HG03342 (cell line): ENCODE measurements around the gene SCO2.

Experiments used
- ATAC-seq: cut with Tn5 transposase; IDR thresholded peaks from one replicate; pipeline ENCODE4 v1.9.1; 2021; ENCODE audit warnings: mild to moderate bottlenecking, moderate library complexity; ENCODE audit not compliant: unreplicated experiment

The SCO2 gene

DNA sequence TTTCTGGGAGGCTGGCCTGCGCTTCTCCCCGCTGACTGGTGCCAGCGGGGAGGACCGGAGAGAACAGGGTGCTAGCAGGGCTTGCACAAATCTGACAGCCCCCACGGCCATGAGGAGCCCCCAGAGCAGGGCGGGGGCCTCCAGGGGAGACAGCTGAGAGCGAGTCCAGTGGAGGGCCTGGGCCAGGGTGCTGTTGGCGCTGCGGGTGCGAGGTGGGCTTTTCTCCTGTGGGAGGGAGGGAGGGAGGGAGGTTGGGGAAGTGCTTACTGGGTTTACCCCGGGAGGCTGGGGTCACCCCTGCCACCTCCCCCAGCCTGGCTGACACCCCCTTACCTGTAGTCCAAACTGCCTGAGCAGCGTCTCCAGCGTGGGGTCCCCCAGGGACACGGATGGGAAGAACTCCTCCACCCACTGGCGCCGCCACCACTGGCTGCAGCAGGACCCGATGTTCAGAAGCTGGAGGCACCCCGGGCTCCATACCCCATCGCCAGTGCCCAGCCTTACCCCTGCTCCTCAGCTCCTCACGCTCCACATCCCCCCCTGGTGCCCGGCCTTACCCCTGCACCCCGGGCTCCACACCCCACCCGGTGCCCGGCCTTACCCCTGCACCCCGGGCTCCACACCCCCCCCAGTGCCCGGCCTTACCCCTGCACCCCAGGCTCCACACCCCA is 21.8 kb downstream of the SCO2 start:
- no peak for ATAC-seq

DNA sequence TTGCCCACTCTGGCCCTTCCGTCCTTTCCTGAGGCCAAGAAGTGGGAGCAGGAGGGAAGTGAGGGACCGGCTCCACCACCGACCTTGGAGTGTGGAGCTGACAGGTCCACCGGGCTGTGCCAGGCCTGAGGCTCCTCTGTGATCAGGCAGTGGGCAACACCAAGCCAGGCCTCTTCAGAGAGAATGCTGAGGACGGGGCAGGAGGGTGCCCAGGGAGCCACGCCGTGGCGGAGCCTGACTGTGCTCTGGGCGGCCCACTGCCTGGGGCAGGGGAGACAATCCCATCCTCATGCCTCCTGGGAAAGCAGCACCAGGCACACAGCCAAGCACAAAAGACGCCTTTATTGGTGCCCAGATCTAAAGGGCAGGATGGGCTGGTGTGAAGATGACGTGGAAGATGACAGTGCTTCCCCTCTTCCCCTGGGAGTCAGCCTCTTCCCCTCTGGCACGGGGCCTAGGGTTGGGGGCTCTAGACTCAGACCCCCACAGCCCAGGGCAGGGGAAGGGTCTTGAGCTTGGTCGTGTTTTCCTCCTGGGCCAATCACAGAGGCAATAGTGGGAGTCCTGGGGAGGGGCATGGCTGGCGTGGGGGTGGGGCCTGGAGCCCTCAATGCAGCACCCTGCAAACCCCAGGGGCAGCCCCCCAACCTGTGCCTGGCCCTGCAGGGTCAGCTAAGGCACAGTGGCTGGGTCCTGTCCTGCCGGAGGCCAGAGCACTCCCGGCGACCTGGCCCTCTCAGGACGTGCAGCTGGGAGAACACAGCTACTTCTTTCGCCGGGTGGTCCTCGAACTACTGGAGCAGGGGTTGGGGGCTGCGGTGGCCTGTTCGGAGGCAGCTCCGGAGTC is 22.5 kb downstream of the SCO2 start:
- ATAC-seq, result no peak

DNA sequence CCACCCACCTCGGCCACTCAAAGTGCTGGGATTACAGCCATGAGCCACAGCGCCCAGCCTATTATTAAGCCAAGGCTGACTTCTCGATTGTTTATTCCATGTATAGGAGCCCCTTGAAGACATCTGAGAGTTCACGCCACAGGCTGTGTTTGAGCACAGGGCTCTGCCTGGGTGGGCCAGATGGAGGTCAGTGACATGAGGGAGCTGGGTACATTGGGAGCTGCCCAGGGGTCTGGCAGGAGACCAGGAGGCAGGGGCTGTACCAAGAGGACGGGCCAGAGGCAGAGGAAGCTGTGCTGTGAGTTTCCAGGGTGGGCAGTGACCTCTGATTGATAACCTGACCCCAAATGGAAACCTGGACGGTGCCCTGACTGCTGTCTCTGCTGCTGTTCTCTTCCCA is 23.3 kb downstream of the SCO2 start:
- ATAC-seq, result no peak

DNA sequence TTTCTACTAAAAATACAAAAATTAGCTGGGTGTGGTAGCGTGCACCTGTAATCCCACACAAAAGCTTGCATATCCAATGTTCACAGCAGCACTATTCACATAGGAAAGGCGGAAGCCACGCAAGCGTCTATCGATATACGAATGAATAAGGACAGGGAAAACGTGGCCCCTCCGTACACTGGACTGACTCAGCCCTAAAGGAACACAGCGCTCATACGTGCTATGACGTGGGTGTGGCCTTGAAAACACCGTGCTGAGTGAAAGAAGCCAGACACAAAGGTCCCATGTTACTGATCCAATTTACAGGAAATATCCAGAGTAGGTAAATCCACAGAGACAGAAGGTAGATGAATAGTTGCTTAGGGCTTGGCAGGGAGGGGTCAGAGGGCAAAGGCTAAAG is 24.9 kb downstream of the SCO2 start:
- ATAC-seq, result no peak

DNA sequence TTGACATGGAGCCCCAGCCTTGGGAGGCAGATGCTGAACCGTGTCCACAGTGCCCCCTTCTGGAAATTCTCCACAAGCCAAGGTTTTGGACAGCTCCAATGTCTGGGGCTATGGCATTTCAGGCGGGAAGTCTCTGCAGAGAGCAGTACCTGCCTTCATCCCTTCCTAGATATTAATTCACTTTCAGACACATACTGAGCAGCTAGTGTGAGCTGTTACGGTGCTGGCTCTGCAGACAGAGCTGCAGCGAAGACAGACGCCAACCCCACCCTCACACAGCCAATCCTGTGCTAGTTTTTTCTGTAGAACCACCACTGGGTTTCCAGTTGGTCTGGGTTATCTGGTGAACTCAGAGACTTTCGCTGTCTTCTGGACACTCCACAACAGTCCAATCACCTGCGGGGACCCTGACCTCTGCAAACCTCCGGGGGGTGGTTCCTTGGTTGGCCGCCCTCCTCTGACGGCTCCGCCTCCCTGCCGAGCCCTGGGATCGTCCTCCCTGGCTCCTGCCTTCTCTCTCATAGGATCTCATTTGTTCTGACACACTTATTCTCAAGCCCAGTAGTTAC is 27.0 kb downstream of the SCO2 start:
- no peak for ATAC-seq

DNA sequence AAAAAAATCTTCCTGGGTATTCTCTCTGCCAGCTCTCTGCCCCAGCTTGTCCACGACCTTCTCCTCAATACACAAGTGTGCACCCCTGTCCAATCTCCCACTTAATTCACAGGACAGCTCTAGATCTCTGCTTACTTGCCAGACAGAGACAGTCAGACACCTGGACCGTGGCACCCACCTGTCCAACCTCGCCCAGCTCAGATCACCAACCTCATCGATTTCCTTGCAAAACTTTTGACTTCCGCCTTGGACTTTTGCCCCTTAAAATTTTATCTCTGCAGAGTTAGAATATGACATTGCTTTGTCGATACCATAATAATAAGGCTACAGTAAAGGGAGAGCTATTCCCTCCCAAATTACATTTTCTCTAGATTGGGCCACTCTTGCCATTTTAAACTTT is 28.3 kb downstream of the SCO2 start:
- no peak for ATAC-seq

DNA sequence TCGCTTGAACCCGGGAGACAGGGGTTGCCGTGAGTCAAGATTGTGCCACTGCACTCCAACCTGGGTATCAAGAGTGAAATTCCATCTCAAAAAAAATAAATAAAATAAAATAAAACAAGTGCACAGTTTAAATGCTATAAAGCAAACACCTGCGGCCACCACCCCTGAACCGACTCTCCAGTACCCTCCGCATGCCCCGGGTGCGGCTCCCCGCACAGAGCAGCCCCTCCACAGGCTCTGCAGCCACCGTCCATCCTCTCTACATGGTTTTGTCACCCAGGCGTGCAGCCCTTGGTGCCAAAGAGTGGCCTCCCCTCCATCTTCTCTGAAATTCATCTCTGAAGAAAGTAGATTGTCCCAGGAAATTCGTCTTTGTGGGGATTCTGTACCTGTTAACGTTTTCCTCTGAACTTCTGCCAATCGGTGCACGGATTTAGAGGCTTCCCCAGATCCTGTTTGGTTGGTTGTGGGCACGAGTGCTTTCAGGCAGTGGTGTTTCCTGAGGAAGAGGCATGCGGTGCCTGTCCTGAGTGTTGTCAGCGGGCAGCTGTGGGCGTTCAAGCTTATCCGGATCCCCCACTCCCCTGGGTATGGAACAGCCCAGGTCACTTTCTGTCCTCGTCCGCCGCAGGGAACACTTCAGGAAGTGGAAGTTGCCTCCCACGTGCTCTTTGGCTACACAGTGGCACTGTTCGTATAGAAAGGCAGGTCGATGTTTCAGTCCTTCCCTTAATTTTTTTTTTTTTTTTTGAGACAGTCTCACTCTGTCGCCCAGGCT is 34.7 kb downstream of the SCO2 start:
- ATAC-seq, result no peak

DNA sequence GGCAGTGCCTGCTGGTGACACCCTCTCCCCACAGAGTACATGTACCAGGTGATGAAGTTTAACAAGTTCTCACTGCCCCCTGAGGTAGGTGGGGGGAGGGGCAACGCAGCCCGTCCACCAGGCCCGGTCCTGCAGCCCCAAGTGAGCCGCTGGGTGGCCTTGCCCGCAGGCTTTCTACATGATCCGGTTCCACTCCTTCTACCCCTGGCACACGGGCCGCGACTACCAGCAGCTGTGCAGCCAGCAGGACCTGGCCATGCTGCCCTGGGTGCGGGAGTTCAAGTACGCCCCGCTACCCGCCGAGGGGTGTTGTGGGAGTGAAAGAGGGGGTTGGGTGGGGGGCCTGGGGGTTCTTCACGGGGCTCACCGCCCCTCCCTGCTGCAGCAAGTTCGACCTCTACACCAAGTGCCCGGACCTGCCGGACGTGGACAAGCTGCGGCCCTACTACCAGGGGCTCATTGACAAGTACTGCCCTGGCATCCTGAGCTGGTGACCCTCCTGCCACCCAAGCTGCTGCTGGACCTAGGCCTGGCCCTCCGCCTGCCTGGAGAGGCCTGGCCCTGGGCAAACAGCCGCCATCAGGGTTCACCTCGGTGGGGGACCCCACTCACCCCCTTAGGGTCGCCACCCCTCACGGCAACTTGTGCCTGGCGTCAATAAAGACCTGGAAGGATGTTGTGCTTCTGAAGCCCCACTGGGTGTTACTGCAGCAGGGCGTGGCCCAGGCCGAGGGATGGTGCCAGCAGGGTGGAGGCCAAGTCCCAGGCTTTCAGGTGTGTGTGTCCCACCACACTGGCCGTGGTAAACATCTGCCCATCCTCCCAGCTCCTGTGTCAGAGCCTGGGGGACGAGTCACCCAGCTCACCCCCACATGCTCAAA is 35.8 kb downstream of the SCO2 start:
- ATAC-seq, result no peak

DNA sequence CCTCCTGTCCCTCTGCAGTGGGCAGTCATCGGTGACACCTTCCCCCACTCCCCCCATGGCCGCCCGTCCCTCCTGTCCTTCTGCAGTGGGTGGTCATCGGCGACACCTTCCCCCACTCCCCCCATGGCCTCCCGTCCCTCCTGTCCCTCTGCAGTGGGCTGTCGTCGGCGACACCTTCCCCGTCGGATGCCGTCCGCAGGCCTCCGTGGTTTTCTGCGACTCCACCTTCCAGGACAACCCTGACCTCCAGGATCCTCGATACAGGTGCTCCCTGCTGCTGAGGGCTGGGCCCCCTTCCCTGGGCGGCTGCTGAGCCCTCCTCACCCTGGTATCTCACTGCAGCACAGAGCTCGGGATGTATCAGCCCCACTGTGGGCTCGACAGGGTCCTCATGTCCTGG is 36.5 kb downstream of the SCO2 start:
- ATAC-seq, result no peak

DNA sequence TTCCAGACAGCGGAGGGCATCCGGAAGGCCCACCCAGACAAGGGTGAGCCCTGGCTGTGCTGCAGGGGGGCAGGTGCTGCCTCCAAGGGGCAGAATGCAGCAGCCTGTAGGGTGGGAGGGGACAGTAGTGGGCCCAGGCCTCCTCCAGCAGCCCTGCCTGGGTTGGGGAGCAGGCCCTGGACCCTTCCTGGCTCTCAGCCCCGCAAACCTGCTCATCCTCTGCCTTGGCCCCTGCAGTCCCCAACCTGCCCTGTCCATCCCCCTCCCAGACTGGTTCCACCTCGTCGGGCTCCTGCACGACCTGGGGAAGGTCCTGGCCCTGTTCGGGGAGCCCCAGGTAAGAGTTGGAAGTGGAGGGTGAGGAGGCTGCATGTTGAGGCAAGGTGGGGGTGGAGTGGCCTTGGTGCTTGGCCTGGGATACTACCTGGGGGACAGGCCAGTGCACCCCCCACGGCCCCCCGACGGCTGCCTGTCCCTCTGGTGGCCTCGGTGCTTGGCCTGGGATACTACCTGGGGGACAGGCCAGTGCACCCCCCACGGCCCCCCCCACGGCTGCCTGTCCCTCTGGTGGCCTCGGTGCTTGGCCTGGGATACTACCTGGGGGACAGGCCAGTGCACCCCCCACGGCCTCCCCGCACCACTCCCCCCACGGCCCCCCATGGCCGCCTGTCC is 37.3 kb downstream of the SCO2 start:
- ATAC-seq, result no peak

DNA sequence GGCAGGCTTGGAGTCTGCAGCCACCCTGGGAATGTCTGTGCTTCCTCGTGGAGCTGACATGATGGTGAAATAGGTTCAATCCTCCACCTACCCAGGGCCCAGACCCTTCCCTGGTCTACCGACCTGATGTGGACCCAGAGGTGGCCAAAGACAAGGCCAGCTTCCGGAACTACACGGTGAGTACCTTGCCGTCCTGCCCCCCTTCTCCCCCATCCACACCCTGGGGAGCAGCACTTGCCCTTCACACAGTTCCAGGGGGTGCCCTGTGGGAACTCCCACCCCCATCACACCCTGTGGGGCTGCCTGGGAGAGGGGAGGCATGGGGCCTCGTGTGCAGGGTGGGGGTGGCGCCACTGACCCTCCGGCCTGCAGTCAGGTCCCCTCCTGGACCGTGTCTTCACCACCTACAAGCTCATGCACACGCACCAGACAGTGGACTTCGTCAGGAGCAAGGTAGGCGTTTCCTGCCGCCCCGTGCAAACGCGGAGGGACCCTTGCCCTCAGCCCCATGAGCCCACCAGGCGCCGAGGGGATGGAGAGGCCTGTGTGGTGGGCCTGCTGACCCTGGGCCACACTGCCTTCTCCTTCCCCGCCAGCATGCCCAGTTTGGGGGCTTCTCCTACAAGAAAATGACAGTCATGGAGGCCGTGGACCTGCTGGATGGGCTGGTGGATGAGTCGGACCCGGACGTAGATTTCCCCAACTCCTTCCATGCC is 38.0 kb downstream of the SCO2 start:
- no peak for ATAC-seq

DNA sequence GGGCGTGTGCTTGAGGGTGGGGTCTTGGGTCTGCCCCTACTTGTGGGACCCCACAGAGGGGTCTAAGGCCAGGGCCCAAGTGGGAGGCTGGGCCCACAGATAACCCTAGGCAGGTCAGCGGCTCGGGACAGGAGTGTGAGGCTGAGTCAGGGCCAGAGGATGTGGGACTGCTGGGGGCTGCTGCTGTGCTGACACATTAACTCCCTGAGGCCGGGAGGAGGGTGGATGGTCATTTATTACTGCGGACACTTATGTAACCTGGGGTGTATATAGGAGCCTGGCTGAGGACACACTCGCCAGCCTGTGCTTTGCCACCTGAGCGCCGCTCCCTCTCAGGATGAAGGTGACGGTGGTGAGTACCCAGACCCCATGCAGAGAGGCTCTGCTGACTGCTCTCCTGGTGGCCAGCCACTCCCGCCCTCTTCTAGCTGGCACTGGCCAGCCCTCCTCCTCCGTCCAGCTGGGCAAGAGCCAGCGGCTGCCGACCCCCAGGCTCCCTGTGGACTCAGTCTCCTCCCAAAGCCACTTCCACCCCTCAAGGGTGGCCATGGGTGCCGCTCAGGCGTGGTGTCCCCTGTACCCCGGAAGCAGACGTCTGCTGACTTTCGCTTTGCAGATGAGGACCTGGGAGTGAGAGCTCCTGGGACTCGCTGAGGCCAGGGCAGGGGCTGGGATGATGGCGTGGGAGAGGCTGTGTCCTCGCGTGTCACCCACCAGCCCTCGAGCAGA is 38.7 kb downstream of the SCO2 start, which contains the start of gene MIOX:
TSS of gene MIOX (plus strand) at position 299 of the 729 bp plus-strand sequence. CDS start at position 338, 39 bp downstream.
- no peak for ATAC-seq

DNA sequence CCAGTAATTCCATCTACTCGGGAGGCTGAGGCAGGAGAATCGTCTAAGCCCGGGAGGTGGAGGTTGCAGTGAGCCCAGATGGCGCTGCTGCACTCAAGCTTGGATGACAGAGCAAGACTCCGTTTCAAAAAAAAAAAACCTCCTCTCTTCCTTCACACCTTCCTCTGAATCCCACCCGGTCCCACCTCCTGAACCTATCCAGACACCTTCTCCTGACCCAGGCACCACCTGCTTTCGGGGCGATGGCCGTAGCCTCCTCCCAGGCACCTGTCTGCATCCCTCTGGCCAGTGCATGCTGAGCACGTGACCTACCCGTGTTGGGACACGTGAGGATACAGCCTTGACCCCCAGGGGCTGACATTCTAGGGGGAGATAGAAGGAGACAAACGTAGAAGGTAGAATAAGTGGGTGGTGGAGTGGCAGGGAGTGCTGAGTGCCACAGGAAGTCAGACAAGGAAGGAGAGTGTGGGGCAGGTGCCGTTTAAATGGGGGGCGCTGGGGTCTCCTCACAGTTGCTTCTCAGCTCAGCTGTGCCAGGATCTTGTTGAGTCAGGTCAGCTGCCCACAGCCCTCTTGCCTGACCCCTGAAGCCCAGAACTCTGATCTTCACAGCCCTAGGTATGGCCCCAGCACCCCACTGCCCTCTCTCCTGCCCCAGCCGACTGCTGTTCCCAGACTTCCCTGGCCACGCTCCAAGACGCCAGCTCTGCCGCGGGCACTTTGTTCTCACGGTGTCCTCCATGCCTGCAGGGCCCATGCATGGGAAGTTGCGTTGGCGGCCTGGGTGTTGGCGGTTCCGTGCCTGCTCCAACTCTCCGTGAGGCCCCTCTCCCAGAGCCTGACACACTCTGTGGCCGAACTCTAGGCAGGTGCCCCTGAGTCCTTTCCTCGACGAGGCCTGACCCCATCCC is 39.9 kb downstream of the SCO2 start:
- ATAC-seq, result no peak

DNA sequence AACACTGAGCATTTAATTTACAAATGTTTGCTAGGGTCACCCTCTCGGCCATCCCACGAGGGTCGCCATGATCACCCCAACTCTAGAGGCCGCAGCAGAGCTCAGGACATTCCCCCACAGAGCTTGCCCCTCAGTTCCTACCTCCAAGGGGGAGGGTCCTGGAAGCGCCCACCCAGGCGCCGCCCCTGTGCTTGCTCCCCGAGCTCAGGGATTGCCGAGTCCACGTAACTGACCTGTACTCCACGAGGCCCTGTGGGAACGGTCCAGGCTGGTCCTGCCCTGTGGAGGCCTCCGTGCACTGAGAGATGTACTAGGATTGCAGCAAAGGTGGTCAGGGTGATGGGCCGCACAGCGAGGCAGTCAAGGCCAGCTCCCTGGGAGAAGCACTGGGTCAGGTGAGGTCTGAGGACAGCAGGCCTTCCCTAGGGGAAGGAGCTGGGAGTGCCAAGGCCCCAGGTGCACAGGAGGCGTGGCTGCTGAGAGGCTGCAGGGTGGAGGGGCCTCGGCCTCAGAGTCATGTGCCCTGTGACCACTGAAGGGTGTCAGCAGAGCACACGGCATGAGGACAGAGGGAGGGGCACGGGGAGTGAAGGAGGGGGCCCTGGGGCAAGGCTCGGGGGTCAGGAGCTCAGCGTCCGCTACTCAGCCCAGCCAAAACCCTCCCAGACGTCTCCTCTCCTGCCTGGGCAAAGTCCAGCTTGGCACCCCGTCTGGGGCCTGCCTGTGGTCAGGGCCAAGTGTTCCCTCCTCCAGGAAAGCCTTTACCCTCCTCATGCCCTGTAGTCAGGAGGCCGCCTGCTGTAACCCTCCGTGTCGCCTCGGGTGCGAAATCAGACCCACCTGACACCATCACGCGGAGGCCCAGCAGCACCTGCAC is 41.2 kb downstream of the SCO2 start:
- no peak for ATAC-seq

DNA sequence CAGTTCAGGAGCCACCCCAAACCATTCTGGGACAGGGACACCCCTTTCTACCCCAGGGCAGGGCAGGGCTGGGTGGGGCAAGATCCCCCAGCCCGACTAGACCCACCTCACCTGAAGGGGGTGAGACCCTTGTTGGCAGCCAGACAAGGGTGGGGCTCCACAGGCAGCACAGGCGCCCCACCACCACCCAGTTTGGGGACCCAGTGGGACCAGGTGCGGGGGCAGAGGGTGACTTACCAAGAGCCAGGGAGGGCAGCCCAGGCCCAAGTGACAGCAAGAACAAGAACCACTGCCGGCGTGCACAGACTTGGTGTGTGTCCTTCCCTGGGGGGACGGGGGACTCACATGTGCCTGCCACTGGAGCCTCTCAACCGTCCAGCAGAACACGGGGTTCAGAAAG is 41.8 kb downstream of the SCO2 start:
- ATAC-seq, result no peak

DNA sequence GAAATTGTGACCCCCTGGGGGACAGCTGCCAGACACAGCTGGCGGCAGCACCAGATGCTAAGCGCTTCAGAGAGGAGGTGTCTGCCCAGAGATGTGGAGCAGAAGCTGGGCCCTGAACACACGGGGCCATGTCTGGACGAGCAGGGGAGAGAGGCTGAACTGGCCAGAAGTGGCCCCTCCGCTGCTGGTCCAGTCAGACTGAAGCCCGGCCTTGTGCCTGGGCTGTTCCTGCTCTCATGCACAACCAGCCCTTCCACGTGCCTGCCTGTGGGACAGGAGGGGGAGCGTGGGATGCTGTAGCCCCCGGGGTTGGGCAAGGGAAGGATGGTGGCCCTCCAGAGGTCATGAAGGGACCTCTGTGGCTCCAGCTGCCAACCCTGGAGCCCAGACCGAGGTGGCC is 42.3 kb downstream of the SCO2 start:
- ATAC-seq, result no peak
